Measurements from ENCODE around the gene DYNLRB1. TPM values are rescaled to one million over a fixed set of nuclear protein-coding genes. Genes with fewer than 3 reads are reported as not detected.
A peak's percentile ranks its signal among the peaks of the same experiment; 100 is the strongest.

The DYNLRB1 gene
- total and polyA plus RNA-seq, 2 donors from 2014 or later = 185 to 676 TPM

GRCh38 chr20:34566978-34567891 is 51.0 kb downstream of the DYNLRB1 start:
- Histone ChIP-seq H3K27ac (ENCODE audit: low read depth in 2 of 2, low read length in 2 of 2) (no peak overlapping the region), H3K36me3 (ENCODE audit: control insufficient read depth in 2 of 3, insufficient read depth in 3 of 3, low read length in 3 of 3) (peaks cover 0 to 5% (median 2%) of the 10 kb centered on the region in 3 donors)

DNA sequence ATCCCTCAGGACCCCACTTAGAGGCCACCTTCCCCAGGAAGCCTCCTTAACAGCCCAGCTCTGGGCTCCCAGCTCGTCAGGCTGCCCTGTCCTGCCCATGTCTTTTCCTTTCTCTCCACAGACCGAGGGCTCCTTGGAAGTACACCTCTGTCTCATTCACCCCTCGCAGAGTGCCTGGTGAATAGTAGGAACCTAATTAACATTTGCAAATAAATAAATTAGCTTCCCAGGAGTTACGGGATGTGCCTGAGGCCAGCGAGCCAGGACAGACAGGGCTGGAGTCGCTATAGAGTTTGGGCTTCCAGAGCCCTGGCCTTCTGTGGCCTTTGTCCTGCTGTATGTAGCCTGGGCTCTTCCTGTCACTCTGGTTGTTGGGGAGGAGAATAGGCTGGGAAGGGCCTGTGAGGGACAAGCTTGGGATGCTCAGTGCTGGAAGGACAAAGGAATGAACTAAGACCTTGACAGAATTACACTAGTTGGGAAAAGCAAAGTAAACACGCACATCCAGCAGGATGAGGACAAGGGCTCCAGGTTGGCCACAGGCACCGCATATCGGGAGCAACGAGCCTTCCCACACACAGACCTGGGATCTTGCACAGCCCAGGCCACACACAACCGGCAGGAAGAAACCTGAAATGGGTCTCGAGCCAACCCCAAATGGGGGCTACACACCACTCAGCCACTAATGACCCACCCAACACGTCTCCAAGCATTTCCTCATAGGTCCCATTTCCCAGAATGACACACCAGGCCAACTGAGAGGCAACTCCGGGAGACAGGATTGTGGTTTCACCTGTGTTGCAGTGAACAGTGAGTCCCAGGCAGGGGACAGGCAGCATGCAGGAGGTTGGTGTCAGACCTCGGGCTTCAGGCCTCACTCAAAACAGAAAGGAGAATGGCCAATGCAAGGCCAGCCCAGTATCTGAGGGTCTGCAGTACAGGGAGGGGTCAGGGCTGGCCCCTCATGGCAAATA is 52.0 kb downstream of the DYNLRB1 start:
- Histone ChIP-seq H3K4me1 (ENCODE audit: control insufficient read depth in 2 of 3, insufficient read depth in 2 of 3, low read depth in 1 of 3, low read length in 3 of 3) (no peaks in the 10 kb centered on the region), H3K27me3 (ENCODE audit: control insufficient read depth, insufficient read depth, low read length) (no peaks in the 10 kb centered on the region), H3K27ac (ENCODE audit: low read depth in 2 of 2, low read length in 2 of 2) (no peak overlapping the region), H3K4me3 (ENCODE audit: low read length in 3 of 3) (no peak overlapping the region), H3K9ac (ENCODE audit: low read length in 3 of 3) (no peak overlapping the region), H3K9me3 (ENCODE audit: control insufficient read depth in 2 of 3, insufficient read depth in 1 of 3, low read length in 3 of 3) (no peaks in the 10 kb centered on the region), H3K36me3 (ENCODE audit: control insufficient read depth in 2 of 3, insufficient read depth in 3 of 3, low read length in 3 of 3) (peaks cover 0 to 5% (median 2%) of the 10 kb centered on the region in 3 donors)
- intact Hi-C loops (cut with DNase I) = no loop called here
- peak in 1 of 5 donors; percentile 52 for DNase-seq
- TF ChIP-seq CTCF (IDR thresholded peaks at IDR 0.05; ENCODE audit: borderline replicate concordance, extremely low read depth, insufficient read depth) = no peak
- FAIRE-seq = no peak

More at GRCh38 chr20:34566978-34567891, 51.0 kb downstream of the DYNLRB1 start:
- Histone ChIP-seq H3K9me3 (ENCODE audit: control insufficient read depth in 2 of 3, insufficient read depth in 1 of 3, low read length in 3 of 3) (no peaks in the 10 kb centered on the region), H3K4me3 (ENCODE audit: low read length in 3 of 3) (no peak overlapping the region), H3K4me1 (ENCODE audit: control insufficient read depth in 2 of 3, insufficient read depth in 2 of 3, low read depth in 1 of 3, low read length in 3 of 3) (no peaks in the 10 kb centered on the region), H3K27me3 (ENCODE audit: control insufficient read depth, insufficient read depth, low read length) (no peaks in the 10 kb centered on the region), H3K9ac (ENCODE audit: low read length in 3 of 3) (no peak overlapping the region)
- TF ChIP-seq CTCF (IDR thresholded peaks at IDR 0.05; ENCODE audit: borderline replicate concordance, extremely low read depth, insufficient read depth) = no peak
- FAIRE-seq (no peak), DNase-seq (peak in 2 of 5 donors; percentile 11 to 32)
- intact Hi-C loops (cut with DNase I) = no loop called here

DNA sequence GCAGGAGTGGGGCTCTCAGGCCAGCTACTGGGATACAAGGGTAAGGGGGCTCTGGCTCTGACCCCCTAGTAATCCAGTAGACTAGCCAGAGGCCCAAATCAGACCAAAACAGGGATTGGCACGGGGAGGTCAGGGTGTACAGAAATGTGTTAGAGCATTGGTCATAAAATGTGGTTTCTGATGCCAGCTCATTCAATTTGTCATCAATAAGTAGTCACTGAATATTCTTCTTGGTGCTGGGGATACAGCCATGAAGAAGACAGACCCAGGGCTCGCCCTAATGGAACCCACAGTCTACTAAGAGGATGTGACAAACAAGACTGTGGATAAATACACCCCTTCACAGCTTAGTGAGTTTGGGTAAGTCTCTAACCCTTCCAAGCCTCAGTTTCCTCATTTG is 53.4 kb downstream of the DYNLRB1 start:
- TF ChIP-seq CTCF (IDR thresholded peaks at IDR 0.05; ENCODE audit: borderline replicate concordance, extremely low read depth, insufficient read depth) = no peak
- Histone ChIP-seq H3K27ac (ENCODE audit: low read depth in 2 of 2, low read length in 2 of 2) (no peak overlapping the region), H3K4me3 (ENCODE audit: low read length in 3 of 3) (no peak overlapping the region), H3K9me3 (ENCODE audit: control insufficient read depth in 2 of 3, insufficient read depth in 1 of 3, low read length in 3 of 3) (no peaks in the 10 kb centered on the region), H3K36me3 (ENCODE audit: control insufficient read depth in 2 of 3, insufficient read depth in 3 of 3, low read length in 3 of 3) (peaks cover 0 to 5% (median 2%) of the 10 kb centered on the region in 3 donors), H3K9ac (ENCODE audit: low read length in 3 of 3) (no peak overlapping the region), H3K27me3 (ENCODE audit: control insufficient read depth, insufficient read depth, low read length) (no peaks in the 10 kb centered on the region), H3K4me1 (ENCODE audit: control insufficient read depth in 2 of 3, insufficient read depth in 2 of 3, low read depth in 1 of 3, low read length in 3 of 3) (no peaks in the 10 kb centered on the region)
- FAIRE-seq (no peak), DNase-seq (no peak)
- intact Hi-C loops (cut with DNase I) = no loop called here
